ENCODE data around the gene MS4A6E.

DNA sequence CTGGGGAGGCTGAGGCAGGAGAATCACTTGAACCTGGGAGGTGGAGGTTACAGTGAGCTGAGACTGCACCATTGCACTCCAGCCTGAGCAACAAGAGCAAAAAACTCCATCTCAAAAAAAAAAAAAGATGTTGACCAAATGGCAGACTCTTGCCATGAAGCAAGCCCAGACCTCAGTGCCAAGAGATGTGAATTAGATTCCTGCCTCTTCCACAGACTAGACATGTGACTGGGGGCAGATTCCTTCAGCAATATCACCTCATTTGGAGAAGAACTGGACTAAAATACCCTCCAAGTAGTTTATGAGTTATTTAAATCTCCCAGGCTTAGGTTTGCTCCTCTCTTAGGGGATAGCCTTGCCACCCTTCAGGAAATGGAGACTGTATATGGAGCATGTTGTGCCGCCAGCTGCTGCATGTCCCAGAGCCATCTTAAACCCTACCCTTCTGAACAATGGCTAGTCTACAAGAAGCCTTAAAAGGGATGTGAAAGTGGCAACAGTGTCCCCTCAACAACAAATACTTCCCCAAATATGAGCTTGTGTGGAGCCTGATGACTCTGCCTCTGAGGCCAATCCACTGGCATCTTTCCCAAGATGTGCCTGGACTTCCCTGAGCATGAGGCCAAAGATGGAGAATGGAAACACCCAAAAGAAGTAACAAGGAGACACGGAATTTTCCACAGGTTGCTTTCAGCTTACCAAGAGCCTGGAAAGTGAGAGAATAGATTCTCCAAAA lies 50.5 kb downstream of the MS4A6E start:
- TF ChIP-seq, protein P1, sequence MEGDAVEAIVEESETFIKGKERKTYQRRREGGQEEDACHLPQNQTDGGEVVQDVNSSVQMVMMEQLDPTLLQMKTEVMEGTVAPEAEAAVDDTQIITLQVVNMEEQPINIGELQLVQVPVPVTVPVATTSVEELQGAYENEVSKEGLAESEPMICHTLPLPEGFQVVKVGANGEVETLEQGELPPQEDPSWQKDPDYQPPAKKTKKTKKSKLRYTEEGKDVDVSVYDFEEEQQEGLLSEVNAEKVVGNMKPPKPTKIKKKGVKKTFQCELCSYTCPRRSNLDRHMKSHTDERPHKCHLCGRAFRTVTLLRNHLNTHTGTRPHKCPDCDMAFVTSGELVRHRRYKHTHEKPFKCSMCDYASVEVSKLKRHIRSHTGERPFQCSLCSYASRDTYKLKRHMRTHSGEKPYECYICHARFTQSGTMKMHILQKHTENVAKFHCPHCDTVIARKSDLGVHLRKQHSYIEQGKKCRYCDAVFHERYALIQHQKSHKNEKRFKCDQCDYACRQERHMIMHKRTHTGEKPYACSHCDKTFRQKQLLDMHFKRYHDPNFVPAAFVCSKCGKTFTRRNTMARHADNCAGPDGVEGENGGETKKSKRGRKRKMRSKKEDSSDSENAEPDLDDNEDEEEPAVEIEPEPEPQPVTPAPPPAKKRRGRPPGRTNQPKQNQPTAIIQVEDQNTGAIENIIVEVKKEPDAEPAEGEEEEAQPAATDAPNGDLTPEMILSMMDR (conservative IDR thresholded peaks at IDR 0.05; ENCODE audit: low read depth in 2 of 2), result no peak
- TF ChIP-seq, protein P2, sequence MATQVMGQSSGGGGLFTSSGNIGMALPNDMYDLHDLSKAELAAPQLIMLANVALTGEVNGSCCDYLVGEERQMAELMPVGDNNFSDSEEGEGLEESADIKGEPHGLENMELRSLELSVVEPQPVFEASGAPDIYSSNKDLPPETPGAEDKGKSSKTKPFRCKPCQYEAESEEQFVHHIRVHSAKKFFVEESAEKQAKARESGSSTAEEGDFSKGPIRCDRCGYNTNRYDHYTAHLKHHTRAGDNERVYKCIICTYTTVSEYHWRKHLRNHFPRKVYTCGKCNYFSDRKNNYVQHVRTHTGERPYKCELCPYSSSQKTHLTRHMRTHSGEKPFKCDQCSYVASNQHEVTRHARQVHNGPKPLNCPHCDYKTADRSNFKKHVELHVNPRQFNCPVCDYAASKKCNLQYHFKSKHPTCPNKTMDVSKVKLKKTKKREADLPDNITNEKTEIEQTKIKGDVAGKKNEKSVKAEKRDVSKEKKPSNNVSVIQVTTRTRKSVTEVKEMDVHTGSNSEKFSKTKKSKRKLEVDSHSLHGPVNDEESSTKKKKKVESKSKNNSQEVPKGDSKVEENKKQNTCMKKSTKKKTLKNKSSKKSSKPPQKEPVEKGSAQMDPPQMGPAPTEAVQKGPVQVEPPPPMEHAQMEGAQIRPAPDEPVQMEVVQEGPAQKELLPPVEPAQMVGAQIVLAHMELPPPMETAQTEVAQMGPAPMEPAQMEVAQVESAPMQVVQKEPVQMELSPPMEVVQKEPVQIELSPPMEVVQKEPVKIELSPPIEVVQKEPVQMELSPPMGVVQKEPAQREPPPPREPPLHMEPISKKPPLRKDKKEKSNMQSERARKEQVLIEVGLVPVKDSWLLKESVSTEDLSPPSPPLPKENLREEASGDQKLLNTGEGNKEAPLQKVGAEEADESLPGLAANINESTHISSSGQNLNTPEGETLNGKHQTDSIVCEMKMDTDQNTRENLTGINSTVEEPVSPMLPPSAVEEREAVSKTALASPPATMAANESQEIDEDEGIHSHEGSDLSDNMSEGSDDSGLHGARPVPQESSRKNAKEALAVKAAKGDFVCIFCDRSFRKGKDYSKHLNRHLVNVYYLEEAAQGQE (IDR thresholded peaks at IDR 0.05; ENCODE audit: unreplicated experiment), result no peak
- TF ChIP-seq EZH2 (IDR thresholded peaks at IDR 0.05; ENCODE audit: low read depth, unreplicated experiment) (no peak), POLR2AphosphoS5 (IDR thresholded peaks at IDR 0.05; ENCODE audit: low read depth) (no peak), EZH2phosphoT487 (IDR thresholded peaks at IDR 0.05; ENCODE audit: unreplicated experiment) (no peak), ZNF114 (CRISPR knock-in tag; IDR thresholded peaks at IDR 0.05) (no peak), CREB1 (CRISPR knock-in tag; IDR thresholded peaks at IDR 0.05; ENCODE audit: low read depth) (no peak), ZNF331 (CRISPR knock-in tag; IDR thresholded peaks at IDR 0.05; ENCODE audit: low read depth) (no peak)
- TF ChIP-seq, protein P3, sequence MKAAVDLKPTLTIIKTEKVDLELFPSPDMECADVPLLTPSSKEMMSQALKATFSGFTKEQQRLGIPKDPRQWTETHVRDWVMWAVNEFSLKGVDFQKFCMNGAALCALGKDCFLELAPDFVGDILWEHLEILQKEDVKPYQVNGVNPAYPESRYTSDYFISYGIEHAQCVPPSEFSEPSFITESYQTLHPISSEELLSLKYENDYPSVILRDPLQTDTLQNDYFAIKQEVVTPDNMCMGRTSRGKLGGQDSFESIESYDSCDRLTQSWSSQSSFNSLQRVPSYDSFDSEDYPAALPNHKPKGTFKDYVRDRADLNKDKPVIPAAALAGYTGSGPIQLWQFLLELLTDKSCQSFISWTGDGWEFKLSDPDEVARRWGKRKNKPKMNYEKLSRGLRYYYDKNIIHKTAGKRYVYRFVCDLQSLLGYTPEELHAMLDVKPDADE (IDR thresholded peaks at IDR 0.05), result no peak

Measured in GM23338 (cell line).